Measurements from ENCODE around the gene KRTAP19-2. TPM values are rescaled to one million over a fixed set of nuclear protein-coding genes. Genes with fewer than 3 reads are reported as not detected.

Gene KRTAP19-2
- polyA plus RNA-seq, 5 donors = not detected

Other genes with a start within 250 kb of the KRTAP19-2 start
- not detected for gene KRTAP24-1, start 204.5 kb downstream of the KRTAP19-2 start, polyA plus RNA-seq (ENCODE audit: insufficient read depth in 1 of 5, insufficient read length in 5 of 5, low replicate concordance in 1 of 5)
- gene KRTAP25-1, start 197.9 kb downstream of the KRTAP19-2 start, polyA plus RNA-seq (ENCODE audit: insufficient read depth in 1 of 5, insufficient read length in 5 of 5, low replicate concordance in 1 of 5) = not detected
- gene KRTAP26-1, start 167.1 kb downstream of the KRTAP19-2 start, polyA plus RNA-seq (ENCODE audit: insufficient read depth in 1 of 5, insufficient read length in 5 of 5, low replicate concordance in 1 of 5) = not detected
- not detected for gene KRTAP27-1, start 149.7 kb downstream of the KRTAP19-2 start, polyA plus RNA-seq (ENCODE audit: insufficient read depth in 1 of 5, insufficient read length in 5 of 5, low replicate concordance in 1 of 5)
- not detected for gene KRTAP23-1, start 138.8 kb downstream of the KRTAP19-2 start, polyA plus RNA-seq (ENCODE audit: insufficient read depth in 1 of 5, insufficient read length in 5 of 5, low replicate concordance in 1 of 5)
- gene KRTAP13-2, start 115.2 kb downstream of the KRTAP19-2 start, polyA plus RNA-seq (ENCODE audit: insufficient read depth in 1 of 5, insufficient read length in 5 of 5, low replicate concordance in 1 of 5) = not detected
- gene KRTAP13-1, start 91.4 kb downstream of the KRTAP19-2 start, polyA plus RNA-seq (ENCODE audit: insufficient read depth in 1 of 5, insufficient read length in 5 of 5, low replicate concordance in 1 of 5) = not detected
- not detected for gene KRTAP13-3, start 61.5 kb downstream of the KRTAP19-2 start, polyA plus RNA-seq (ENCODE audit: insufficient read depth in 1 of 5, insufficient read length in 5 of 5, low replicate concordance in 1 of 5)
- gene KRTAP13-4, start 57.2 kb downstream of the KRTAP19-2 start, polyA plus RNA-seq (ENCODE audit: insufficient read depth in 1 of 5, insufficient read length in 5 of 5, low replicate concordance in 1 of 5) = not detected
- not detected for gene KRTAP15-1, start 47.2 kb downstream of the KRTAP19-2 start, polyA plus RNA-seq (ENCODE audit: insufficient read depth in 1 of 5, insufficient read length in 5 of 5, low replicate concordance in 1 of 5)
- not detected for gene KRTAP19-1, start 7.1 kb downstream of the KRTAP19-2 start, polyA plus RNA-seq (ENCODE audit: insufficient read depth in 1 of 5, insufficient read length in 5 of 5, low replicate concordance in 1 of 5)
- gene KRTAP19-3, start 4.6 kb upstream of the KRTAP19-2 start, polyA plus RNA-seq (ENCODE audit: insufficient read depth in 1 of 5, insufficient read length in 5 of 5, low replicate concordance in 1 of 5) = not detected
- gene KRTAP19-4, start 9.7 kb upstream of the KRTAP19-2 start, polyA plus RNA-seq (ENCODE audit: insufficient read depth in 1 of 5, insufficient read length in 5 of 5, low replicate concordance in 1 of 5) = not detected
- gene KRTAP19-5, start 14.7 kb upstream of the KRTAP19-2 start, polyA plus RNA-seq (ENCODE audit: insufficient read depth in 1 of 5, insufficient read length in 5 of 5, low replicate concordance in 1 of 5) = not detected
- not detected for gene KRTAP19-6, start 54.4 kb upstream of the KRTAP19-2 start, polyA plus RNA-seq (ENCODE audit: insufficient read depth in 1 of 5, insufficient read length in 5 of 5, low replicate concordance in 1 of 5)
- not detected for gene KRTAP19-7, start 73.9 kb upstream of the KRTAP19-2 start, polyA plus RNA-seq (ENCODE audit: insufficient read depth in 1 of 5, insufficient read length in 5 of 5, low replicate concordance in 1 of 5)
- gene KRTAP22-2, start 103.0 kb upstream of the KRTAP19-2 start, polyA plus RNA-seq (ENCODE audit: insufficient read depth in 1 of 5, insufficient read length in 5 of 5, low replicate concordance in 1 of 5) = not detected
- gene KRTAP6-3, start 105.0 kb upstream of the KRTAP19-2 start, polyA plus RNA-seq (ENCODE audit: insufficient read depth in 1 of 5, insufficient read length in 5 of 5, low replicate concordance in 1 of 5) = not detected
- gene KRTAP6-2, start 111.5 kb upstream of the KRTAP19-2 start, polyA plus RNA-seq (ENCODE audit: insufficient read depth in 1 of 5, insufficient read length in 5 of 5, low replicate concordance in 1 of 5) = not detected
- not detected for gene KRTAP22-1, start 113.7 kb upstream of the KRTAP19-2 start, polyA plus RNA-seq (ENCODE audit: insufficient read depth in 1 of 5, insufficient read length in 5 of 5, low replicate concordance in 1 of 5)
- gene KRTAP6-1, start 126.5 kb upstream of the KRTAP19-2 start, polyA plus RNA-seq (ENCODE audit: insufficient read depth in 1 of 5, insufficient read length in 5 of 5, low replicate concordance in 1 of 5) = not detected
- gene KRTAP20-1, start 129.0 kb upstream of the KRTAP19-2 start, polyA plus RNA-seq (ENCODE audit: insufficient read depth in 1 of 5, insufficient read length in 5 of 5, low replicate concordance in 1 of 5) = not detected
- gene KRTAP20-4, start 133.2 kb upstream of the KRTAP19-2 start, polyA plus RNA-seq (ENCODE audit: insufficient read depth in 1 of 5, insufficient read length in 5 of 5, low replicate concordance in 1 of 5) = not detected
- not detected for gene KRTAP20-2, start 147.8 kb upstream of the KRTAP19-2 start, polyA plus RNA-seq (ENCODE audit: insufficient read depth in 1 of 5, insufficient read length in 5 of 5, low replicate concordance in 1 of 5)
- not detected for gene KRTAP20-3, start 155.4 kb upstream of the KRTAP19-2 start, polyA plus RNA-seq (ENCODE audit: insufficient read depth in 1 of 5, insufficient read length in 5 of 5, low replicate concordance in 1 of 5)
- gene KRTAP21-3, start 231.3 kb upstream of the KRTAP19-2 start, polyA plus RNA-seq (ENCODE audit: insufficient read depth in 1 of 5, insufficient read length in 5 of 5, low replicate concordance in 1 of 5) = not detected

All from right lung (tissue), 5 donors.